Testis (tissue), 2 donors: ENCODE measurements around the gene TBCC.

Experiments
- POLR2A ChIP-seq: fragments of 450-650 bp; IDR thresholded peaks from one replicate; pipeline ENCODE4 v1.6.1; 2017; ENCODE audit warnings: antibody characterized with exemption, mild to moderate bottlenecking, moderate library complexity
- TF ChIP-seq, protein P1 (sequence below), 3 experiments: fragments of 450-650 bp in 2 of 3; fragments of 200-600 bp in 1 of 3; sonication (generic) in 1 of 3; IDR thresholded peaks; one replicate each; pipeline ENCODE4 v1.5.1; 2016 to 2019; ENCODE audit warnings: antibody characterized with exemption in 3 of 3, mild to moderate bottlenecking in 2 of 3, moderate library complexity in 1 of 3

DNA sequence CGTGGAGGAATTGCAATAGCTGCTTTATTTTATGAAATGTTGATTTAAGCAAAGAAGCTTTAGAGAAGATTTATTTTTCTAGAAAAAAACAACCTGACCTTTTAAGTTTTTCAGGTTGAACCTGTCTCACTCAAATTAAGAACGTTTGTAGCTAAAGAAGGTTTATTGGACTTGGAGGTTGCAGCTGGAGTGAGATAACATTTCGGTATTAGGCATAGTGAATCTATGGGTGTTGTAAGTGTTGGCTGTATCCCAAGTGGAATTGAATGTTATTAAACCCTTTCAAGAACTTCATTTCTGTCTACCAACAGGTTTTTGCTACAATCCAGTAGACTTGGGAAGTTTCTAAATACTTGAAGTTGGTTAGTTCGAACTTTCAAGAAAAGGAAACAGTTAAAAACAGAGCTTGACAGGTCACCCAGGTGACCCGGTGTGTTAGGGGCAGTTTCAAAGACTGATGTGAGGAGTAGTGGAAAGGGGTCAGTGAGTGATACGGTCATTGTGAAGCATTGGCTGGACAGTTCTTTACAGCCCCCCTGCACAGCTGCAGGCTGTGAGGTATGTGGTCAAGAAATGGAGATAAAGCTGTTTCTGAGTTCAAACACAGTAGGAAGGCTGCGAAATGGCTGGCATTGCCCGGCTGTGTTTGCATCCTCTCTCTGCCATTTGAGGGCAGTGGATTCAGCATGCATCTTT, 2.4 kb upstream of the TBCC start:
- TF ChIP-seq, protein P1, sequence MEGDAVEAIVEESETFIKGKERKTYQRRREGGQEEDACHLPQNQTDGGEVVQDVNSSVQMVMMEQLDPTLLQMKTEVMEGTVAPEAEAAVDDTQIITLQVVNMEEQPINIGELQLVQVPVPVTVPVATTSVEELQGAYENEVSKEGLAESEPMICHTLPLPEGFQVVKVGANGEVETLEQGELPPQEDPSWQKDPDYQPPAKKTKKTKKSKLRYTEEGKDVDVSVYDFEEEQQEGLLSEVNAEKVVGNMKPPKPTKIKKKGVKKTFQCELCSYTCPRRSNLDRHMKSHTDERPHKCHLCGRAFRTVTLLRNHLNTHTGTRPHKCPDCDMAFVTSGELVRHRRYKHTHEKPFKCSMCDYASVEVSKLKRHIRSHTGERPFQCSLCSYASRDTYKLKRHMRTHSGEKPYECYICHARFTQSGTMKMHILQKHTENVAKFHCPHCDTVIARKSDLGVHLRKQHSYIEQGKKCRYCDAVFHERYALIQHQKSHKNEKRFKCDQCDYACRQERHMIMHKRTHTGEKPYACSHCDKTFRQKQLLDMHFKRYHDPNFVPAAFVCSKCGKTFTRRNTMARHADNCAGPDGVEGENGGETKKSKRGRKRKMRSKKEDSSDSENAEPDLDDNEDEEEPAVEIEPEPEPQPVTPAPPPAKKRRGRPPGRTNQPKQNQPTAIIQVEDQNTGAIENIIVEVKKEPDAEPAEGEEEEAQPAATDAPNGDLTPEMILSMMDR (IDR thresholded peaks at IDR 0.05) = no peak
- TF ChIP-seq POLR2A = no peak
